C4-2B (cell line): ENCODE results near the gene SLITRK1.

Experiments
- ZFX ChIP-seq: fragments of 450-650 bp; IDR thresholded peaks from 2 replicates; pipeline ENCODE4 v1.6.1; 2017
- TF ChIP-seq, protein P1 (sequence below): fragments of 450-650 bp; conservative IDR thresholded peaks from 2 replicates; pipeline ENCODE4 v1.5.1; 2017; ENCODE audit warnings: mild to moderate bottlenecking

DNA sequence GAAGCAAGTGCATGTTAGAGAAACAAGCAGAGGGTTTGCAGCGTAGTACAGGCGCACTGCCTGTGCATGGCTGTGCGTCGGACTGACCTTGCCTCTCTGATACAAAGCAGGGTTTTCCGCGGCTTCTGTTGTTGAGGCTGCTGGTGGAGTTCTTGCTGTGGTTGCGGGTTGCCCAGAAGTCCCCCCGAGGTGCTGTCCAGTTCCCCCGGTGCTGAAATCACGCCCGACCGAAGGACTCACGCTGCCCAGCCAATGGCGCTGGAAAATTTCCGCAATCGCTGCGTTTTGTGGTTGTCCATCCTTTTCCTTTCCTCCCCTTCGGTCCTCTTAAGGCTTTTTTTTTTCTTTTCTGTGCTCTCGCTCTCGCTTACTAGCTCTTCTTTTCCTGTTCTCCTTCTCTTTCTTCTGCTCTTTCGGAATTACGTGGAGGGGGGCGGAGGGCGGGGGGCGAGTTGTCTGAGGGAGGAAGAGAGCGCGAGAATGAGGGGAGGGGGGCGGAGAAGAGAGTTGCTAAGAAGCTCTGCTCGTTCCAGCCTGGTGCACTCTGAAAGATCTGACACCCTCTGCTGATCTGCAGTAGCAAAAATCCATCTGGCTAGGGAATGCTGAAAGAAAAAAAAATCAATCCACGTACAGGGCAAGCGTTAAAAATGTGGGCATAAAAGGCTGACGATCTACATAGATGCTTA, at the start of gene SLITRK1:
- TF ChIP-seq, protein P1, sequence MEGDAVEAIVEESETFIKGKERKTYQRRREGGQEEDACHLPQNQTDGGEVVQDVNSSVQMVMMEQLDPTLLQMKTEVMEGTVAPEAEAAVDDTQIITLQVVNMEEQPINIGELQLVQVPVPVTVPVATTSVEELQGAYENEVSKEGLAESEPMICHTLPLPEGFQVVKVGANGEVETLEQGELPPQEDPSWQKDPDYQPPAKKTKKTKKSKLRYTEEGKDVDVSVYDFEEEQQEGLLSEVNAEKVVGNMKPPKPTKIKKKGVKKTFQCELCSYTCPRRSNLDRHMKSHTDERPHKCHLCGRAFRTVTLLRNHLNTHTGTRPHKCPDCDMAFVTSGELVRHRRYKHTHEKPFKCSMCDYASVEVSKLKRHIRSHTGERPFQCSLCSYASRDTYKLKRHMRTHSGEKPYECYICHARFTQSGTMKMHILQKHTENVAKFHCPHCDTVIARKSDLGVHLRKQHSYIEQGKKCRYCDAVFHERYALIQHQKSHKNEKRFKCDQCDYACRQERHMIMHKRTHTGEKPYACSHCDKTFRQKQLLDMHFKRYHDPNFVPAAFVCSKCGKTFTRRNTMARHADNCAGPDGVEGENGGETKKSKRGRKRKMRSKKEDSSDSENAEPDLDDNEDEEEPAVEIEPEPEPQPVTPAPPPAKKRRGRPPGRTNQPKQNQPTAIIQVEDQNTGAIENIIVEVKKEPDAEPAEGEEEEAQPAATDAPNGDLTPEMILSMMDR: no peak
- TF ChIP-seq ZFX: no peak
